ENCODE results near the gene TECPR2.

Gene TECPR2

DNA sequence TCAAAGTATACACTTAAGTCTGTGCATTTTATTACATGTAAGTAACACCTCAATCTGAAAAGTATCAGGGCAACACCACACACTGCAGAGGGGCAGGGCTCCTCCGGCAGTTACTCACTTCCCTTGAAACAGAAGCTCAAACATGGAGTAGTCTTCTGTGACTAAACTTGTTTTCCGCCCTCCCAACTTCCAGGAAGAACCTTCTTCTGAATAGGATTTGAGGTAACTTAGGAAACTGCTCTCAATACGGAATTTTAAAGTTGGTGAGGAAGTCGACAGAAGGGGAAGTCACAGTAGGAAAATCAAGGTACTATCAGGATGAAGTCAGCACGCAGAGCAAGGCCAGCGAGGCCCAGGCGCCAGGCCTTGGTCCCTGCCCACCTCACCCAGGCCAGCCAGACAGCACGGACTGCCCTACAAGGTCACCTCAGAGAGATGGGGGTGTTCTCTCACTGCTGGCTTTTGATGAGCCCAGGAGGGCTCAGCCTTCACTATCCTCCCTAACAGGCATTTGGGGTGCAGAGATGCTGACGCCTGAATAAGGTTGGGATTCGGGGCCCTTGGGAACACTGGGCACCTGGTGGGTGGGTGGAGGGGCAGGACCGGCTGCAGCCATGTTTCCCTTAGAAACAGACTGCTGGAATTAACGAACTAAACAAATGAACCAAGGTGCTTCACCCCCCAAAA, 141.0 kb downstream of the TECPR2 start:
- Histone ChIP-seq H3F3A (ENCODE audit: control insufficient read depth, insufficient read depth) (peaks cover 3% of the 10 kb centered on the region; the same call in 1 of the 2 replicates), H4K20me1 (ENCODE audit: control insufficient read depth, insufficient read depth, low read depth, low read length) (no peaks in the 10 kb centered on the region), H3K27me3 (ENCODE audit: control insufficient read depth, low read length) (no peaks in the 10 kb centered on the region), H3K4me2 (ENCODE audit: low read length) (no peak overlapping the region), H3K9me3 (ENCODE audit: control insufficient read depth, insufficient read depth, low read length) (no peaks in the 10 kb centered on the region), H3K79me2 (ENCODE audit: control insufficient read depth, low read length) (no peaks in the 10 kb centered on the region), H3K36me3 (ENCODE audit: control insufficient read depth, low read length) (peaks cover 2% of the 10 kb centered on the region; the same call in 1 of the 2 replicates), H3K4me3 (ENCODE audit: low read length) (no peak overlapping the region), H3K4me1 (ENCODE audit: control insufficient read depth, low read length) (no peaks in the 10 kb centered on the region), H3K9me2 (replicated peaks; ENCODE audit: control insufficient read depth, low read length) (no peaks in the 10 kb centered on the region), H3K27ac (ENCODE audit: low read depth, low read length) (no peak overlapping the region)
- TF ChIP-seq, protein P1, sequence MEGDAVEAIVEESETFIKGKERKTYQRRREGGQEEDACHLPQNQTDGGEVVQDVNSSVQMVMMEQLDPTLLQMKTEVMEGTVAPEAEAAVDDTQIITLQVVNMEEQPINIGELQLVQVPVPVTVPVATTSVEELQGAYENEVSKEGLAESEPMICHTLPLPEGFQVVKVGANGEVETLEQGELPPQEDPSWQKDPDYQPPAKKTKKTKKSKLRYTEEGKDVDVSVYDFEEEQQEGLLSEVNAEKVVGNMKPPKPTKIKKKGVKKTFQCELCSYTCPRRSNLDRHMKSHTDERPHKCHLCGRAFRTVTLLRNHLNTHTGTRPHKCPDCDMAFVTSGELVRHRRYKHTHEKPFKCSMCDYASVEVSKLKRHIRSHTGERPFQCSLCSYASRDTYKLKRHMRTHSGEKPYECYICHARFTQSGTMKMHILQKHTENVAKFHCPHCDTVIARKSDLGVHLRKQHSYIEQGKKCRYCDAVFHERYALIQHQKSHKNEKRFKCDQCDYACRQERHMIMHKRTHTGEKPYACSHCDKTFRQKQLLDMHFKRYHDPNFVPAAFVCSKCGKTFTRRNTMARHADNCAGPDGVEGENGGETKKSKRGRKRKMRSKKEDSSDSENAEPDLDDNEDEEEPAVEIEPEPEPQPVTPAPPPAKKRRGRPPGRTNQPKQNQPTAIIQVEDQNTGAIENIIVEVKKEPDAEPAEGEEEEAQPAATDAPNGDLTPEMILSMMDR (IDR thresholded peaks at IDR 0.05; ENCODE audit: low read depth, low read length, poor library complexity, severe bottlenecking), result no peak
- no peak for TF ChIP-seq EZH2phosphoT487 (IDR thresholded peaks at IDR 0.05; ENCODE audit: borderline replicate concordance, low read length)

DNA sequence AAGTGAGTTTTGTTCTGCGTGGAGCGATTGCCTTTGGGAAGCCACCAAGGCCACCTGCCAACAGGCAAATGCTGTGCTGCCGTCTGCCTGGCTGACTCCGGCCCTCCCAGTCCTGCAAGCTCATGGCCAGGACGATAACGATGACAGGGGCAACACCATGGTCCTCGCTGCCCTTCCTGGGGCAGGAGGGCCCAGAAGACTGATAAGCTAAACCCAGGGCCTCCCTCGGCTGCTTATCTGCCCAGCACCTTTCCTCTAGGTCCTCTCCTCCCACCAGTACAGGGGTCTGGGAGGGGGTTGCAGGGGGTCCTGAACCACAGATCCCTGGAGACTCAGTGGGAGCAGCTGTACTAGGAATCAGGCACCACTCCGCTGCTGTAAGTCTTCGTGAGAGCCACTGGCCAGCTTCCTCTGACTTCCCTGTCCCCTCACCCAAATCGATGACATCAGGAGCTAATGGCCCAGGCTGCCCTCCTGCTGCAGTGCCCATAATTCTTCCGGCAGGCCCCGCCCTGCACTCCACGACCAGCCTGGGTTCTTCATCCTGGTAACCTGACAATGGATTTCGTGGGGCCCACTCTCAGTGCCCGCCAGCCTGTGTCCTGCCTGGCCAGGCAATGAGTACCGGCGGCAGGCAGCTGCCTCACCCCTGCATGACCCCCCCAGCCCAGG, 141.7 kb downstream of the TECPR2 start:
- no peaks in the 10 kb centered on the region for H3K36me3 ChIP-seq (ENCODE audit: control insufficient read depth, low read length)
- H3K27me3 ChIP-seq (ENCODE audit: control insufficient read depth, low read length), result no peaks in the 10 kb centered on the region
- no peaks in the 10 kb centered on the region for H4K20me1 ChIP-seq (ENCODE audit: control insufficient read depth, insufficient read depth, low read depth, low read length)
- H3K4me2 ChIP-seq (ENCODE audit: low read length), result no peak overlapping the region
- peaks cover 3% of the 10 kb centered on the region; the same call in 1 of the 2 replicates for H3F3A ChIP-seq (ENCODE audit: control insufficient read depth, insufficient read depth)
- no peaks in the 10 kb centered on the region for H3K9me2 ChIP-seq (replicated peaks; ENCODE audit: control insufficient read depth, low read length)
- H3K27ac ChIP-seq (ENCODE audit: low read depth, low read length), result no peak overlapping the region
- H3K79me2 ChIP-seq (ENCODE audit: control insufficient read depth, low read length), result no peaks in the 10 kb centered on the region
- TF ChIP-seq, protein P1 (IDR thresholded peaks at IDR 0.05; ENCODE audit: low read depth, low read length, poor library complexity, severe bottlenecking), result no peak
- no peak for TF ChIP-seq EZH2phosphoT487 (IDR thresholded peaks at IDR 0.05; ENCODE audit: borderline replicate concordance, low read length)
- no peaks in the 10 kb centered on the region for H3K4me1 ChIP-seq (ENCODE audit: control insufficient read depth, low read length)
- no peaks in the 10 kb centered on the region for H3K9me3 ChIP-seq (ENCODE audit: control insufficient read depth, insufficient read depth, low read length)
- H3K4me3 ChIP-seq (ENCODE audit: low read length), result no peak overlapping the region

GRCh38 chr14:102505000-102505619, 142.4 kb downstream of the TECPR2 start:
- Histone ChIP-seq H3K27ac (ENCODE audit: low read depth, low read length) (no peak overlapping the region), H3K4me1 (ENCODE audit: control insufficient read depth, low read length) (peaks cover 2% of the 10 kb centered on the region), H3F3A (ENCODE audit: control insufficient read depth, insufficient read depth) (peaks cover 3% of the 10 kb centered on the region; the same call in 1 of the 2 replicates), H3K36me3 (ENCODE audit: control insufficient read depth, low read length) (no peaks in the 10 kb centered on the region), H4K20me1 (ENCODE audit: control insufficient read depth, insufficient read depth, low read depth, low read length) (no peaks in the 10 kb centered on the region), H3K4me3 (ENCODE audit: low read length) (no peak overlapping the region), H3K9me3 (ENCODE audit: control insufficient read depth, insufficient read depth, low read length) (no peaks in the 10 kb centered on the region), H3K27me3 (ENCODE audit: control insufficient read depth, low read length) (no peaks in the 10 kb centered on the region), H3K9me2 (replicated peaks; ENCODE audit: control insufficient read depth, low read length) (no peaks in the 10 kb centered on the region), H3K79me2 (ENCODE audit: control insufficient read depth, low read length) (no peaks in the 10 kb centered on the region), H3K4me2 (ENCODE audit: low read length) (no peak overlapping the region)
- no peak for TF ChIP-seq EZH2phosphoT487 (IDR thresholded peaks at IDR 0.05; ENCODE audit: borderline replicate concordance, low read length)
- TF ChIP-seq, protein P1 (IDR thresholded peaks at IDR 0.05; ENCODE audit: low read depth, low read length, poor library complexity, severe bottlenecking), result no peak

Measured in DOHH2 (cell line).